Amygdala (tissue), 56 donors: Measurements from ENCODE around the gene MANBA.

Source experiments
- DNase-seq, 56 donors: peaks; one replicate each; lab custom pipeline; 2025; lab: John Stamatoyannopoulos, UW

Gene MANBA

DNA sequence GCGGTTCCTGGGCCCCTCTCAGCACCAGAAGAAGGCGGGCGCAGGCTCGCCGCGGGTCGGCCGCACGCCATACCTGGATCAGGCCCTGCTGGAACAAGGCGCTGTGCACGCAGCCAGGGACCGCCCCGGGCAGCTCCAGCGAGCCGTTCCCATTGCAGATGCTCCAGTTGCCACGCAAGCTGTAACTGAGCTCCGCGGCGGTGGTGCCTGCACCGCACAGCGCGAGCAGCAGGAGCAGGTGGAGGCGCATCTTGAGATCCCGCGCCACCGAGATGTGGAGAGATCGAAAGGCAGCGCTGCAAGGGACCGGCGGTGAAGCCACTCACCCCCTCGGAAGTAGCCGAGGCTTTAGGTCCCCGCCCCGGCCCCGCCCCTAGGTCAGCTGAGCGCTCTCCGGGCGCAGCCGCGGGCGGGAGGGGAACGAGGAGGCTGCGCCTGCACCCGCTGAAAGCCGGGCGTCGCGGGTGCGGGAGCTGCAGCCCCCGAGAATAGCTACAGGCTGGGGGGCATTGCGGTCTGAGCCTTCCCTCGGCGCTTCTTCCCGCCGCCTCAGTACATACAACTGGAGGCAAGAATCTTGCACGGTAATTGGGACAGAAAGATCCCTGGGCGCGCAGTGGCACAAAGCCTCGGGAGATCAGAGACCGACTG, at the start of gene MANBA:
Gene MANBA (minus strand): TSS at position 324 of the 651 bp plus-strand sequence. CDS start 74 bp downstream, at position 250.
- peak in 54 of 56 donors; percentile 26 to 87 (median 69) for DNase-seq

DNA sequence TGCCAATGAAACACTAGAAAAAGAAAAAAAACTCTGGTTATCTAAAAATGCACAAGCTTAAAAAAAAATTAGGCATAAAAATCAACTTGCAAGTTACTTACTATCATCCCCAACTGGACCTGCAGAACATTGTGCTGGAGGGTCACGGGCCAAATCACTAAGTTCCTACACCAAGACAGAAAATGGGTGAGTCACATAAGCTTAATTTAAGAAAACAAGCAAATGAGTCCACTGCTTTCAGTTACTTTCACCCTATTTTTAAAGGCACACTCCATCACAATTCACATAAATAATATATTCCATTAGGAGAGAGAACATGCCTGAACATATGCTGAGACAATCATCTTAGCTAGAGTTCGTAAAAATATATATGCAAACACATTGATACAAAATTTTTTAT, 48.9 kb upstream of the MANBA start:
- DNase-seq: no peak

DNA sequence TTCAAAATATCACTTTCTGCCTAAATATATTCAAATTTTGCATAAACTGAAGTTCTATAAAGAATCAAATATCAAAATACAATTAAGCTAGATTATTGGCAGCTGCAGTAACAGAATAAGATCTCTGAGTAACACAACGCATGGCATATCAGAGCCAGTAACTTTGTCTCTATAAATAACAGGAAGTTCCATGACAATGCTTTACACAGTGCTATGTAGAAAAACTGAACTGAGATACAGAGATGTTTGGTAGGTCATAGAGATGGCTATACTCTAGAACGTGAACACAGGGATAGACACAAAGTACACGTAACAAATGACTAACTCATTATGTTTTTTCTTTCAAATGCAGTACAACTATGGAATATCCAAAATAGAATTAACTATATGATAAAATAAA, 48.4 kb upstream of the MANBA start:
- no peak for DNase-seq

DNA sequence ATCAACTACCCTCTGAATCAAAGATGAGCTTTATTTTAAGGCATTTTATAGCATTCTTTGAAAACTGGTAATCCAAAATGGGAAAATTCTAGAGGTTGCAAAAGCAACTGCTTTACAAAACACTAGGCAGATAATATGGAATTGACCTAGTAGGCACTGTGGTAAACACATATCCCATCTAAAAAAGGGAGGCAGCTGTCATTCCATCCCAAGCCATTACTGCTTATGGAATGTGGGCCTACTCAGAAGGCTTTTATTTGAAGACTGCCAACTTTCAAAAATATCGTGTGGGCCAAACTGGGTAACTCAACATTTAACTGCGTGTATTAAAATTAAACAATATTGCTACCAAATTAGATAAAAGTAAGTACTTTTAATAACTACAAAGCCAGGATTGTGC, 47.2 kb upstream of the MANBA start:
- DNase-seq: no peak

DNA sequence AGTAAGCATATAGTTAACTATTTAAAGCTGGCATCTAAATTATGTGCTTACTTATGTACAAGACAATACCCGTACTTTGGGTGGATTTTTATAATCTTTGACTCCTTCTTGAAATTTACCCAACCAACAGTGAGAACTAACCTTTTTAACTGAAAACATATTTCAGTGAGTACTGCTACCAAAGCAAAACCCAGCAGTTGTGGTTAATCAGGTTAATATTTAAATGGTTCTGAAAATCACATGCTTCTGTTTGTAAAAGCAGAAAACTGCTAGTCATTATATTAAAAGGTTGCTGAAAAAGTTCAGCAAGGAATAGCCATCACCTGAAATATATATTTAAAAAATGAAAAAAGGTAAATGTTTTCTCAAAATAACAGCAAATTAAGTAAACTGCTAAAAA, 46.6 kb upstream of the MANBA start:
- no peak for DNase-seq

DNA sequence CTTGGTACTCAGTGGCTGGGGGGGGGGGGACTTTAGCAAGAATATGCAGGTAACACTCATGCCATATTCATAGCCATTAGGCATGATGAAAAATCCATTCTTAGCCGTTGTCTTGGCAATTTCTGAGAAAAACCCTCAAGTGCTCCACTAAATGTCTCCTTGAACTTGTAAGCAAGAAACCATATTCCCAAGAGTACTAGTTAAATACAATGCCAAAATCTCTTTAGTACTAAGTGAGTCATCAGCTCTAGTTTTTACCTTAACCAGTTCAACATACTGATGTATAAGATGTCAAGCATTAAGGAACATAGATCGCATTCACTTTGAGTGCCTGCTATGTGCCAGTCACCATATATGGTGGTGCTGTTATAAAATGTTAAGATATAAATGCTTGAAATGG, 39.0 kb upstream of the MANBA start:
- no peak for DNase-seq

DNA sequence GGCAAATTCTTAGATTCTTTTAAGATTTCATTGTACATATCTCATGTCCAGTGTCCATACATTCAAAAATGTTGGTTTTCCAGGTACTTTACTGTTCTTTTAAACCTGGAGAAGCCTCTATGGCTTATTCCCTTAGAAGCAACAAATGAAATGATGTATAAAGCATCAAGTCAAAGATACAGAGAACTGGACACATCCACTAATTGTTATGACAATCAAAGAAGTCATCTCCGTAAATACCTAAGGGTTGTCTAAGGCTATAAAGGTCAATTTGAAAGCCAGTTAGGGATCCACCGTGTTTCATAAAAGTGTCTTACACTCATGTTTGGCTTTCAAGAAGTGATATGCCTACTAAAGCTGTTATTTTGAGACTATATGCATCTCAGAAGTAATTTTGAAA, 34.2 kb upstream of the MANBA start:
- no peak for DNase-seq

DNA sequence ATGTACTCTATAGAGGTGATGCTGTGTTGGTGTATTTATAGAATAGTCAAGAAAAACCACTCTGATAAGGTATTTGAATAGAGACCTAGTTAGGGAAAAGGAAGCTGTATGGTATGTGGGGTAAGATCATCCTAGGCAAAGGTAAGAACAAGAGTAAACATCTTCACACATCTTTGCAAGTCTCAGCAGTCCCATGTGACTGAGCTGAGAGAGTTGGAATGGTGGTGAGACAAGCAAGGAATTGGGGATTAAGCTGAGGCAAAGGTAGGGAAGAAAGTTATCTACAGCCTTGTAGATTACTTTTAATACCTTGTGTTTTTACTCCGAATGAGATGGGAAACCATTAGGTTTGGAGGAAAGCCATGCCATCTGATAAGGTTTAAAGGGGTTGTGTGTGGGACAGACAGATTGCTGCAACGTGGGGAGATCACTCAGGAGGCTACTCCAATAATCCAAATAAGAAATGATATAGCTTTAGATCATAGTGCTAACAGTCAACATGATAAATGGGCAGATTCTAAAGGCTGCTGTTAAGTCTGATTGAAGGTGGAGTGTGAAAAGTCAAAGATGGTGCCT, 31.7 kb upstream of the MANBA start:
- DNase-seq: no peak

DNA sequence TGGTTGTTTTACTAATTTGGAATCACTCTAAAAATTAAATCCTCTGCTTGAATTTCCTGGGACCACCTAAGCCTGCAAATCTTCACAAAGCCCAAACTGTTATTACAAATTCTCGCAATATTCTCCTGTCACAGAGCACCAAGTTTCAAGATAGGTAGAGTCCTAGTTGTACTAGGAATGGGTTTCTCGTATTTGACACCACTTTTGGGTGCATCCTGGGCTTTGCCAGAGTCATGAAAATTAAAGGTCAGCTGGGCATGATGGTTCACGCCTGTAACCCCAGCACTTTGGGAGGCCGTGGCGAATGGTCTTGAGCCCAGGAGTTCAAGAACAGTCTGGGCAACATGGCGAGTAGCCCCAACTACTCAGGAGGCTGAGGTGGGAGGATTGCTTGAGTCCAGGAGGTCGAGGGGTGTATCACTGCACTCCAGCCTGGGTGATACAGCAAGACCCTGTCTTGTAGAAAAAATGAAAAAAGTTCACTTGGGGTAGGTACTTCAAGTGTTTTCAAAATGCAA, 30.6 kb upstream of the MANBA start:
- no peak for DNase-seq

DNA sequence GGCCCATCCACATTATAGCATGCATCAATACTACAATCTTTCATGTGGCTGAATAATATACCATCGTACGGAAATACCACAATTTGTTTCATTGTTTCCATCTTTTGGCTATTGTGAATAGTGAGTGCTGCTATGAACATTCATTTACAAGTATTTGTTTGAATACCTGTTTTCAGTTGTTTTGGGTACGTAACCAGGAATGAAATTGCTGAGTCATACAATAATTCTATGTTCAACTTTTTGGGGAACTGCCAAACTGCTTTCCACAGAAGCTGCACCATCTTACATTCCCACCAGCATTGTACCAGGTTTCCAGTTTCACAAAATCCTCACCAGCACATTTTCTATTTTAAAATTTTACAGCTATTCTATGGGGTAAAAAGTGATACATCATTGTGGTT, 28.5 kb upstream of the MANBA start:
- no peak for DNase-seq

DNA sequence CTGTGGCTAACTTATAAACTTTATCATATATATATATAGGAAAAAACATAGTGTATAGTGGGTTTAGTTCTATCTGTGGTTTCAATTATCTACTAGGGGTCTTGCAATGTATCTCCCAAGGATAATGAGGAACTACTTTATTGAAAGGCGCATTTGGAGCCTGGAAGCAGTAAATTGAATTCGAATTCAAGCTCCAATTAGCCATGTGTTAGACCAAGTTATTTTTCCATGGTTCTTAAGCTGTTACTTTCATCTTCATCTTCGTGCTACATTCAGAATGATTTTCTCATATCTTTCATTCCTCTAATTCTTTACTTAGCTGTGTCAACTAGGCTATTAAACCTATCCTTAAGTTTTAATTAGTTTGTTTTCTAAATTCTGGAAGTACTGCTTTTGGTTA, 27.2 kb upstream of the MANBA start:
- no peak for DNase-seq

DNA sequence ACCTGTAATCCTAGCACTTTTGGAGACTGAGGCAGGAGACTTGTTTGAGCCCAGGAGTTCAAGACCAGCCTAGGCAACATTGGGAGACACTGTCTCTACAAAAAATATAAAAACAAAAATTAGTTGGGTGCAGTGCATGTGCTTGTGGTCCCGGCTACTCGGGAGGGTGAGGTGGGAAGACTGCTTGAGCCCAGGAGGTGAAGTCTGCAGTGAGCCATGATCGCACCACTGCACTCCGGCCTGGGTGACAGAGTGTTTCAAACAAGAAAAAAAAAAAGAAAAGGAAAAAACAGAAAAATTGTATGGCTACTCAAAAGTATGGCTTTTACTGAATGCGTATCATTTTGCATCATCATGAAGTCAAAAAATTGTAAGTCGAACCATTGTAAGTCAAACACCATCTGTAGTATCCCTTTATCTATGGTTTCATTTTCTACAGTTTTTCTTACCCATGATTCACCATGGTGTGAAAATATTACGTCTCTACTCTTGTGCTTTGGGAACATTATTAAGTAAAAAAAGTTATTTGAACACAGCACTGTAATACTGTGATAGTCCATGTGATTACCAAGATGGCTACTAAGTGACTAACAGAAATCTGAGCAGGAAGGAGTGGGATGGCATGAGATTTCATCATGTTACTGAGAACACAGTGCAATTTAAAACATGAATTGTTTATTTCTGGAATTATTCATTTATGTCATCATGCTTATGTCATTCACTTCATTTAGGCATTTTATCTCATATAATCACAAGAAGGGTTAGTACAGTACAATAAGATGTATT, 26.5 kb upstream of the MANBA start:
- DNase-seq: no peak

DNA sequence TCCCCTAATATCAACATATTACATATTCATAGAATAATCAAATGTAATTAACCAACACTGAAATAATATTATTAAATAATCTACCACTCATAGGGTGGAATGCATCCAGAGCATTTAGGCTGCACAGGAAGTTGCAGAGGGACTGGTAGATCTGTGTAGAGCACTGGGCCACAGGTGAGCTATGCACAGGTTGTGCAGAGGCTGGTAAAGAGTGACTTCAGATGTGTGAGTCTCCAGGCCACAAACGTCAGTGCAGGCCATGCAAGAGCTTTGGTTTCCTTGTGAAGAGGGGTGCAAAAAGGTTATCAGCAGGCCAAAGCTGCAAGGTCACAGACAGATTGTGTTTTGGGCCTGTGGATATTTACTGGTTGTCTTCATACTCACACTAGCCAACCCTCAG, 25.5 kb upstream of the MANBA start:
- DNase-seq: no peak

DNA sequence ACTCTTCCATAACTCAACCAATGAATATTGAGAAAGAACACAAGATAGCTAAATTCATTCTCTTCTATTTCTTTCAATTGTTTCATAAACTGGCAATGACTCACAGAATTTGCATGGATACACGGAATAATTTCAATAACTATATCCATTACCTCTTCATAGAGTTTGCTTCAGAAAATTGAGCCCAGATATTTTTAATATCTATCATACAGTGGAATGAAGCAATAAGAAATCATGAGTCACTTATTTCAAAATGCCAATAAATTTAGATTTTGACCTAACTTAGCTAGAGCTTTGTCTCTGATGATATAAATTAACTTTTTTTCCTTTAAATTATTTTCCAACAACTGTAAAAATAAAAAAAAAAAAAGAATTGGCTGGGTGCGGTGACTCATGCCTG, 22.2 kb upstream of the MANBA start:
- DNase-seq: no peak

DNA sequence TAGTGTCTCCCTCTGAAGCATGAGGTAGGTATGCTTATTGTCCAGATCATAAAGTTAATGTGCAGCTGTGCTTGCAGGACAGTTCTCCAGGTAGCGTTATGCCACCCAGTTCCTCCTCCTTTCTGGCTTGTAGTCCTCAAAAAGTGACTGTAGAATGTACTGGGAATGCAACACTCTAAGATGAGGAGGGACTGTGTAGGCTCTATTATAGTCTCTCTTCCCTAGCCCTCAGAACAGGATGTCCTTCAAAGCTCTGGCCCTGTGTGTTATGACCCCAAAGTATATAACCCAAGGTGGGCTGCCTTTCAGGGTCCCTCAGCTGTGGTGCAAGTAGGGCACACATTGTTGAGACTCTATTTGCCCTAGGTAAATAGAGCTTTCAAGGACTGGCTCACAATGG, 20.8 kb upstream of the MANBA start:
- DNase-seq: no peak

DNA sequence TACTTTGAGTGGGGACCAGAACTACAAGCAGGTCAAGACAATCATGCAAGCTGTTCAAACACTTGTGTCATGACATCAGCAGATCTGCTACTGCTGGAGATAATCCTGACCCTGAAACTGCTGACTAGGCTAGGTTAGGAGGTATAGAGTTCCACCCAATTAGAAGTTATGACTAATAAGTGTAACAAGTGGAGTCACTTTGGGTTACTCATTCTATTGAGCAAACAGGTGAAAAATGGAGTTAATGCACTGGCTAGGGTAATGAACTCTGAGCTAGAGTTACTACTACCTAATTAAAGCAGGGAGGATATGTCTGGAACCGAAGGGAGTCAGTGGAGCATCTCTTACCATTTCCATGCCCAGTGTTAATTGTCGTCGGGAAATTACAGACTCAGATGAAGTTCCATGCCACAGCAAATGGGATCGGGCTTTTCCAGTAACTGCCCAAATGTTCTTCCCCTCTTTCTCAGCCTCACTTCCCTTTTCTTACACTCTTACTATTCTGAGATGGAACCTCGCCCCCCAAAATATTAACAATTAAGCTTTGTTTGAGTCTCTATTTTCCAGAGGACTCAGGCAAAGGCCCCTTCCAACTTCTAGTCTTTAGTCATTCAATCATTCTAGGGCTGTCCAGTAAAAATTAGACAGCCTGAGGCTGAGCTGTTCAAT, 19.8 kb upstream of the MANBA start:
- no peak for DNase-seq

DNA sequence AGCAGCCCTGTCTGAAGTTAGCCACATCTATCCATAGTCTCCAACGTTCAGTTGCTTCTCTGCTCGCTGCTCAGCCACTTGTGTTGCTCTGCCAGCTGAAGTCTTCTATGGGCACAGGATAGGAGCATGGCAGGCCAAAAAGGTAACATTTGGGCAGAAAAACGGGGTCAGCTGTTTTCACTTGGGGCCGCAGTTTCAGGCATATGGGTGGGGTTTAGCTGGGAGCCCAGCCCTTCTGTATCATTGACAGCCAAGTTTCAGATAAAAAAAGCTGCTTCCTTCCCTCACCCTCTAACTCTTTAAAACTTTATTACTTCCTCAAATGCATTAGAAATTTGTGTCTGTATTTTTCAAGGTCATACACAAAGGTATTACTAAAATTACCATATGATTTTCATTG, 18.4 kb upstream of the MANBA start:
- no peak for DNase-seq

DNA sequence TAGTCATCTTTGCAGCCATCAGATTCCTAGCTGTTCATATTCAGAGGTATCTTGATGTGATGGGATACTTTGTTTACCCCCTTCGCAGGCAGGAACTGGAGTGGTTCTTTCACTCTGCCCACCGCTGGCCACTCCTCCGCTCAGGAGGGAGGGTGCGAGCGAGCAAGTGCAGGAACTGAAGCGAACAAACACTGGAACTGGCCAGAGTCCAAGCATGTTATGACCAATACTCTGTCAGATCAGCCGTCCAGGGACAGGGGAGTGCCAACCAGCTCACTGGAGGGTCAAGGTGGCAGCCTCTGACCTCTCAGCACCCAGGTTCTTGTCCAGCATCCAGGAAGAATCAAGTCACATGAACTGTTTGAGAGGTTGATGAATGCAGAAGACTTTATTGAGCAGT, 18.0 kb upstream of the MANBA start:
- peak in 3 of 56 donors; percentile 3 to 49 (median 8) for DNase-seq

DNA sequence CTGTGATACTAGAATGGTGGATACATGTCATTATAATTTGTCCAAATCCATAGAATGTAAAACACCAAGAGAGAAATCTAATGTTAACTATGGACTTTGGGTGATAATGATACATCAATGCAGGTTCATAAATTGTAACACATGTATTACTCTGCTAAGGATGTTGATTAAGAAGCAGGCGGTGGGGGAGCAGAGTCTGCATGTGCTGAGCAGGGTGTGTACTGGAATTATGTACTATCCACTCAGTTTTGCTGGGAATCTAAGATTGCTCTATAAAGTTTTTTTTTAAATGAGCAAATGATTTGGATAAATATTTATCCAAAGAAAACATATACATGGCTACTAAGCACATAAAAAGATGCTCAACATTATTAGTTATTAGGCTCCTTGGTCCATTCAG, 15.0 kb upstream of the MANBA start:
- DNase-seq: no peak

DNA sequence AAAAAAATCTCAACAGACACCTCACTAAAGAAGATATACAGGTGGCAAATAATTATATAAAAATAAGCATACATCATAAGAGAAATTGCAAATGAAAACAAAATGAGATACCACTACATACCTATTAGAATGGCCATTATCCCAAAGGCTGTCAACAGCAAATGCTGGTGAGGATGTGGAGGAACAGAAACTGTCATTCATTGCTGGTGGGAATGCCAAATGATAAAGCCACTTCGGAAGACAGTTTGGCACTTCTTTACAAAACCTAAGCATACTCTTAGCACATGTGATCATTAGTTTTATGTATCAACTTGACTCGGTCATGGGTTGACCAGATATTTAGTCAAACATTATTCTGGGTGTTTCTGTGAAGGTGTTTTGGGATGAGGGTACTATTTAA, 13.5 kb upstream of the MANBA start:
- no peak for DNase-seq

DNA sequence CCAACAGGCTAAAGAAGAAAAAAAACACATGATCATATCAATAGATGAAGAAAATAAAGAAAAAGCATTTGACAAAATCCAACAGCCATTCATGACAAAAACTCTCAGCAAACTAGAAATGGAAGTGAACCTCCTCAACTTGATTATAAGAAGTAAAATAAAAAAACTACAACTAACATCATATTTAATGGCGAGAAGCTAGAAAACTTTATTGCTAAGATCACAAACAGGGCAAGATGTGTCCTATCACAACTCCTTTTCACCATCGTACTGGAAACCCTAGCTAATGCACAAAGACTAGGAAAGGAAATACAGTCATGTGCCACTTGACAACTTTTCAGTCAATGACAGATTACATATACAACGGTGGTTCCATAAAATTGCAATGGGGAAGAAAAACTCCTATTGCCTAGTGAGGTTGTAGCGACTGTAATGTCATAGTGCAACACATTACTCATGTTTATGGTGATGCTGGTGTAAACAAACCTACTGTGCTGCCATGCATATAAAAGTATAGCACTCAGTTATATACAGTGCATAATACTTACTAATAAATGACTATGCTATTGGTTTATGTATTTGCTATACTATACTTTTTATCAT, 12.1 kb upstream of the MANBA start:
- DNase-seq: no peak
